HepG2 (cell line): ENCODE results near the gene ADAM19. TPM values are rescaled to one million over a fixed set of nuclear protein-coding genes. Genes with fewer than 3 reads are reported as not detected.

Experiments
- ATAC-seq: fragments of 200-7000 bp; cut with Tn5 transposase; 3 replicates; pipeline ENCODE4 v1.9.1; 2020; ENCODE audit warnings: mild to moderate bottlenecking, moderate library complexity
- BruUV-seq: library from RNA; stranded (reverse); fragments of 400-500 nt; replicated peaks from 2 replicates; lab custom pipeline; 2021; lab: Mats Ljungman, UMichigan
- CTCF ChIA-PET: fragments of 300-600 bp; formaldehyde crosslinking; extraction: SDS; loops from one replicate; lab custom pipeline; 2021; ENCODE audit warnings: low total read pairs, inconsistent platforms, low intra/inter-chr PET ratio; lab: Yijun Ruan, JAX
- POLR2A ChIA-PET: fragments of 350-600 bp; sonication (Branson Sonifier 250); formaldehyde crosslinking; loops from one replicate; lab custom pipeline; 2020; ENCODE audit warnings: antibody characterized with exemption, inconsistent platforms; lab: Yijun Ruan, JAX
- DNase-seq: peaks from one replicate; pipeline ENCODE4 v3.0.0-alpha.2; 2015; ENCODE audit warnings: low spot score
- FAIRE-seq: peaks from 3 replicates; lab custom pipeline; 2011; peaks lifted over from hg19 to GRCh38; lab: Jason Lieb, UNC
- H2AFZ ChIP-seq: one replicate; pipeline ENCODE4 v1.6.1; 2011; ENCODE audit warnings: low read length, inconsistent platforms
- H3K27ac ChIP-seq: fragments of 300-600 bp; 3 replicates; pipeline ENCODE4 v1.8.0; 2011; ENCODE audit warnings: mixed run types, mild to moderate bottlenecking, mixed read lengths, low read length, inconsistent platforms; ENCODE audit not compliant: insufficient read depth; ENCODE audit errors: extremely low read length
- H3K27me3 ChIP-seq, 2 experiments: fragments of 200-600 bp in 1 of 2; 2 replicates in 1 of 2; 3 replicates in 1 of 2; pipeline versions ENCODE4 v1.6.0 to v1.8.0; 2011; ENCODE audit warnings: low read length in 2 of 2, mild to moderate bottlenecking in 2 of 2, moderate library complexity in 2 of 2, inconsistent platforms in 1 of 2; ENCODE audit not compliant: insufficient read depth in 2 of 2, control insufficient read depth in 1 of 2
- H3K36me3 ChIP-seq, 2 experiments: fragments of 200-600 bp in 1 of 2; replicated peaks in 1 of 2; 2 replicates in 1 of 2; 3 replicates in 1 of 2; pipeline versions ENCODE4 v1.5.1 to v1.8.0; 2011; ENCODE audit warnings: low read length in 2 of 2, inconsistent platforms in 1 of 2; ENCODE audit not compliant: insufficient read depth in 2 of 2, control insufficient read depth in 1 of 2
- H3K4me1 ChIP-seq: 2 replicates; pipeline ENCODE4 v1.5.1; 2012; ENCODE audit warnings: low read length, inconsistent platforms; ENCODE audit not compliant: insufficient read depth
- H3K4me2 ChIP-seq: 2 replicates; pipeline ENCODE4 v1.6.0; 2011; ENCODE audit warnings: low read depth, low read length, inconsistent platforms
- H3K4me3 ChIP-seq, 3 experiments: fragments of 200-600 bp in 1 of 3; sonication (generic), shearing (Covaris generic) in 1 of 3; replicated peaks in 1 of 3; 2 replicates each; pipeline ENCODE4 v1.5.1; 2011 to 2016; ENCODE audit warnings: low read length in 3 of 3, inconsistent platforms in 2 of 3, low read depth in 2 of 3, mild to moderate bottlenecking in 2 of 3, control low read depth in 1 of 3, mixed read lengths in 1 of 3; ENCODE audit not compliant: insufficient read depth in 1 of 3
- H3K79me2 ChIP-seq: one replicate; pipeline ENCODE4 v1.6.1; 2011; ENCODE audit warnings: low read length, inconsistent platforms; ENCODE audit not compliant: insufficient read depth
- H3K9ac ChIP-seq: 2 replicates; pipeline ENCODE4 v1.6.0; 2011; ENCODE audit warnings: mild to moderate bottlenecking, low read depth, low read length, inconsistent platforms; ENCODE audit not compliant: insufficient read depth
- H3K9me3 ChIP-seq: 2 replicates; pipeline ENCODE4 v1.5.1; 2012; ENCODE audit warnings: mild to moderate bottlenecking, low read length
- H4K20me1 ChIP-seq: 2 replicates; pipeline ENCODE4 v1.6.0; 2011; ENCODE audit warnings: inconsistent platforms, mild to moderate bottlenecking, low read length, moderate library complexity; ENCODE audit not compliant: insufficient read depth
- ASH2L ChIP-seq: fragments of 300-600, 200-600 bp; sonication (generic); IDR thresholded peaks from 2 replicates; pipeline ENCODE4 v1.7.0; 2017; ENCODE audit warnings: low read depth, mild to moderate bottlenecking, moderate library complexity, mixed read lengths, low read length; ENCODE audit not compliant: insufficient read length
- CEBPB ChIP-seq: IDR thresholded peaks from 2 replicates; pipeline ENCODE4 v1.6.1; 2011; ENCODE audit warnings: low read depth, low read length, improper control_type of control experiment, borderline replicate concordance
- CHD2 ChIP-seq: IDR thresholded peaks from 2 replicates; pipeline ENCODE4 v1.6.1; 2011; ENCODE audit warnings: low read depth, low read length, improper control_type of control experiment
- HOXA5 ChIP-seq: sonication (generic); formaldehyde crosslinking; IDR thresholded peaks from 2 replicates; pipeline ENCODE4 v1.4.0; 2020; ENCODE audit warnings: missing genetic modification reagents
- MTA1 ChIP-seq: sonication (generic); formaldehyde crosslinking; IDR thresholded peaks from 2 replicates; pipeline ENCODE4 v1.4.0; 2020; ENCODE audit warnings: missing genetic modification reagents, mild to moderate bottlenecking, borderline replicate concordance
- NFAT5 ChIP-seq: sonication (generic); formaldehyde crosslinking; IDR thresholded peaks from 2 replicates; pipeline ENCODE4 v1.4.0; 2020; ENCODE audit warnings: missing genetic modification reagents
- NFKB2 ChIP-seq: sonication (generic); formaldehyde crosslinking; IDR thresholded peaks from 2 replicates; pipeline ENCODE4 v1.4.0; 2020; ENCODE audit warnings: missing genetic modification reagents, borderline replicate concordance
- PAX8 ChIP-seq: sonication (generic); formaldehyde crosslinking; IDR thresholded peaks from 2 replicates; pipeline ENCODE4 v1.8.0; 2022; ENCODE audit warnings: mild to moderate bottlenecking, missing genetic modification reagents, borderline replicate concordance
- ZNF496 ChIP-seq: sonication (generic); formaldehyde crosslinking; IDR thresholded peaks from 2 replicates; pipeline ENCODE4 v1.8.1; 2023; ENCODE audit warnings: mild to moderate bottlenecking, moderate library complexity, missing genetic modification reagents; ENCODE audit not compliant: insufficient replicate concordance
- WGBS: methylation state at CpG from one replicate; pipeline ENCODE4 v1.1.6; 2017; ENCODE audit warnings: low lambda C conversion rate; 5-methylcytosine and 5-hydroxymethylcytosine counted together
- in situ Hi-C: cut with HindIII; loops from 2 replicates; pipeline ENCODE4 v1.10.0; 2017; ENCODE audit warnings: low pct_unique_long_range_greater_than_20kb; ENCODE audit not compliant: extremely low pct_ligation_motif_present
- intact Hi-C: fragments of 100-400 bp; cut with micrococcal nuclease; formaldehyde crosslinking; loops from one replicate; pipeline ENCODE4 v1.10.0; 2022; ENCODE audit not compliant: unreplicated experiment
- polyA plus RNA-seq, 8 experiments: library from polyadenylated mRNA; depleted of rRNA in 3 of 8; stranded (reverse) in 7 of 8; unstranded in 1 of 8; fragments of >200 nt; fragmentation: Illumina TruSeq in 4 of 8; extraction: Trizol in 4 of 8; gene quantifications; 2 replicates each; pipeline versions ENCODE4 v1.2.1 to v1.2.3, GENCODE V29; 2011 to 2016; ENCODE audit warnings: low read depth in 4 of 8, missing spikeins in 1 of 8, mixed read lengths in 1 of 8; ENCODE audit not compliant: insufficient read depth in 1 of 8
- total RNA-seq, 5 experiments: library from RNA; depleted of rRNA; stranded (reverse); fragments of >200 nt; fragmentation: Illumina TruSeq; extraction: Trizol; gene quantifications; 2 replicates each; pipeline ENCODE4 v1.2.3, GENCODE V29; 2016; ENCODE audit warnings: low read depth in 1 of 5

Gene ADAM19
- total and polyA plus RNA-seq, 2 of the 13 experiments (the other 11 are each of a cell fraction or from before 2014, with no cell fraction given), result 0.38 to 0.74 TPM

- POLR2A ChIA-PET, result no interaction called here
- peaks cover 23% of the 10 kb centered on the region for H3K4me1 ChIP-seq
- FAIRE-seq (no peak), ATAC-seq (no peak), DNase-seq (no peak)
- H4K20me1 ChIP-seq, result no peaks in the 10 kb centered on the region
- no peaks in the 10 kb centered on the region; a peak in 1 of 5 replicates for H3K36me3 ChIP-seq
- no peak overlapping the region for H3K27ac ChIP-seq
- H3K27me3 ChIP-seq, result no peaks in the 10 kb centered on the region; a peak in 1 of 5 replicates
- no peak overlapping the region for H3K9ac ChIP-seq
- intact Hi-C loops (no loop called here), in situ Hi-C loops (no loop called here)
- H3K9me3 ChIP-seq, result no peaks in the 10 kb centered on the region
- H3K4me2 ChIP-seq, result no peak overlapping the region
- no TSS peak for BruUV-seq
- H3K4me3 ChIP-seq, result no peak overlapping the region
- H2AFZ ChIP-seq, result no peak overlapping the region
- CTCF ChIA-PET, result no interaction called here
- WGBS, result 15% methylated on average over 2 of the region's 2 CpGs
- TF ChIP-seq ASH2L (no peak), ZNF496 (CRISPR knock-in tag) (no peak), CEBPB (0 out of 2 replicates have a peak, but pooled peaks have one; percentile 8), HOXA5 (no peak)
- no peaks in the 10 kb centered on the region for H3K79me2 ChIP-seq
Measured at GRCh38 chr5:157558681-157559080, 16.9 kb downstream of the ADAM19 start.

GRCh38 chr5:157558041-157558595 is 17.5 kb downstream of the ADAM19 start:
- POLR2A ChIA-PET, result no interaction called here
- Histone ChIP-seq H3K4me3 (no peak overlapping the region), H3K4me1 (peaks cover 23% of the 10 kb centered on the region), H3K9ac (no peak overlapping the region), H3K9me3 (no peaks in the 10 kb centered on the region), H3K4me2 (no peak overlapping the region), H3K27me3 (no peaks in the 10 kb centered on the region), H2AFZ (no peak overlapping the region), H4K20me1 (no peaks in the 10 kb centered on the region), H3K36me3 (no peaks in the 10 kb centered on the region), H3K27ac (no peak overlapping the region), H3K79me2 (no peaks in the 10 kb centered on the region)
- FAIRE-seq (no peak), ATAC-seq (no peak), DNase-seq (peak; percentile 45)
- no TSS peak for BruUV-seq
- intact Hi-C loops, result no loop called here
- TF ChIP-seq CHD2 (no peak), NFAT5 (CRISPR knock-in tag) (no peak), PAX8 (CRISPR knock-in tag) (no peak), MTA1 (no peak), NFKB2 (CRISPR knock-in tag) (no peak)
- WGBS, result 40% methylated on average over 4 of the region's 4 CpGs
- CTCF ChIA-PET, result no interaction called here
- in situ Hi-C loops, result no loop called here
